B cell (primary cell): ENCODE data around the gene ABHD2. TPM values are rescaled to one million over a fixed set of nuclear protein-coding genes. Genes with fewer than 3 reads are reported as not detected.
A peak's percentile ranks its signal among the peaks of the same experiment; 100 is the strongest.

Experiments used
- ATAC-seq: fragments of 200-7000 bp; cut with Tn5 transposase; one replicate; pipeline ENCODE4 v1.10.0; 2021; ENCODE audit warnings: low read depth, mild to moderate bottlenecking, moderate number of reproducible peaks, moderate library complexity
- CTCF ChIA-PET: fragments of 350-600 bp; sonication (Branson Sonifier 250); formaldehyde crosslinking; loops from one replicate; lab custom pipeline; 2021; ENCODE audit warnings: antibody characterized with exemption, inconsistent platforms; lab: Charles Lee
- POLR2A ChIA-PET: fragments of 350-600 bp; sonication (Branson Sonifier 250); formaldehyde crosslinking; loops from one replicate; lab custom pipeline; 2021; ENCODE audit warnings: antibody characterized with exemption; lab: Charles Lee
- DNase-seq: peaks from one replicate; pipeline ENCODE4 v3.0.0; 2013
- H2AFZ ChIP-seq: 2 replicates; pipeline ENCODE4 v1.6.1; 2012; ENCODE audit warnings: mild to moderate bottlenecking, low read depth, low read length; ENCODE audit not compliant: insufficient read depth, poor library complexity, severe bottlenecking
- H3K27ac ChIP-seq, 2 donors: 1 replicate in 1 of 2; 2 replicates in 1 of 2; pipeline ENCODE4 v1.5.1; 2012 to 2013; ENCODE audit warnings: low read length in 2 of 2, mild to moderate bottlenecking in 2 of 2, moderate library complexity in 1 of 2
- H3K27me3 ChIP-seq, 4 experiments: fragments of 200-600 bp in 1 of 4; sonication (generic) in 1 of 4; replicated peaks in 1 of 4; 1 replicate in 2 of 4; 2 replicates in 2 of 4; pipeline versions ENCODE4 v1.6.1 to v1.7.0; 2013 to 2016; ENCODE audit warnings: low read length in 3 of 4, mild to moderate bottlenecking in 2 of 4, mixed read lengths in 1 of 4, moderate library complexity in 1 of 4; ENCODE audit not compliant: insufficient read depth in 4 of 4, control insufficient read depth in 3 of 4; ENCODE audit errors: control extremely low read depth in 1 of 4
- H3K36me3 ChIP-seq, 2 experiments: replicated peaks in 1 of 2; 1 replicate in 1 of 2; 2 replicates in 1 of 2; pipeline versions ENCODE4 v1.6.1 to v1.7.1; 2013; ENCODE audit warnings: low read length in 1 of 2; ENCODE audit not compliant: insufficient read depth in 2 of 2, control insufficient read depth in 1 of 2; ENCODE audit errors: control extremely low read depth in 1 of 2, extremely low read depth in 1 of 2
- H3K4me1 ChIP-seq, 2 donors: fragments of 200-600 bp in 1 of 2; sonication (generic) in 1 of 2; 1 replicate in 1 of 2; 2 replicates in 1 of 2; pipeline versions ENCODE4 v1.5.1 to v1.6.1; 2013 to 2017; ENCODE audit warnings: low read length in 2 of 2; ENCODE audit not compliant: control insufficient read depth in 2 of 2, insufficient read depth in 2 of 2
- H3K4me2 ChIP-seq: replicated peaks from 2 replicates; pipeline ENCODE3; 2012; ENCODE audit warnings: mild to moderate bottlenecking, low read depth, low read length; ENCODE audit not compliant: poor library complexity, severe bottlenecking
- H3K4me3 ChIP-seq, 5 experiments: fragments of 200-600 bp in 1 of 5; sonication (generic) in 1 of 5; 1 replicate in 3 of 5; 2 replicates in 2 of 5; pipeline versions ENCODE4 v1.5.1 to v1.7.0; 2011 to 2016; ENCODE audit warnings: low read length in 4 of 5, mild to moderate bottlenecking in 4 of 5, low read depth in 2 of 5, control low read depth in 1 of 5, moderate library complexity in 1 of 5; ENCODE audit not compliant: insufficient read depth in 1 of 5; ENCODE audit errors: control extremely low read depth in 1 of 5, extremely low read depth in 1 of 5
- H3K79me2 ChIP-seq: fragments of 200-600 bp; sonication (generic); one replicate; pipeline ENCODE4 v1.6.0; 2016; ENCODE audit warnings: low read length; ENCODE audit not compliant: control insufficient read depth, insufficient read depth
- H3K9ac ChIP-seq: fragments of 200-600 bp; sonication (generic); 2 replicates; pipeline ENCODE4 v1.6.1; 2017; ENCODE audit warnings: mild to moderate bottlenecking, low read length, moderate library complexity
- H3K9me3 ChIP-seq, 3 donors: one replicate each; pipeline versions ENCODE4 v1.6.1 to v1.7.1; 2013; ENCODE audit warnings: low read length in 2 of 3; ENCODE audit not compliant: control insufficient read depth in 2 of 3, insufficient read depth in 1 of 3; ENCODE audit errors: control extremely low read depth in 1 of 3
- H4K20me1 ChIP-seq: 2 replicates; pipeline ENCODE4 v1.6.0; 2012; ENCODE audit warnings: mild to moderate bottlenecking, low read length; ENCODE audit not compliant: insufficient read depth, control insufficient read depth, poor library complexity, severe bottlenecking
- H3K27ac Mint-ChIP-seq: one replicate; pipeline ENCODE4 v1.8.0; 2021; ENCODE audit warnings: mixed read lengths
- H3K27me3 Mint-ChIP-seq: one replicate; pipeline ENCODE4 v1.8.0; 2021; ENCODE audit warnings: mixed read lengths
- H3K4me1 Mint-ChIP-seq: one replicate; pipeline ENCODE4 v1.8.0; 2021; ENCODE audit warnings: mixed read lengths
- H3K4me3 Mint-ChIP-seq: one replicate; pipeline ENCODE4 v1.8.0; 2021; ENCODE audit warnings: mixed read lengths
- H3K9me3 Mint-ChIP-seq: one replicate; pipeline ENCODE4 v1.8.0; 2022; ENCODE audit warnings: mixed read lengths; ENCODE audit not compliant: insufficient read depth
- CTCF ChIP-seq: fragments of 200-600 bp; IDR thresholded peaks from one replicate; pipeline ENCODE4 v1.8.0; 2022; ENCODE audit warnings: antibody characterized with exemption, mild to moderate bottlenecking
- EZH2 ChIP-seq: IDR thresholded peaks from 2 replicates; pipeline ENCODE4 v1.6.1; 2012; ENCODE audit warnings: borderline replicate concordance, low read depth, mild to moderate bottlenecking, moderate library complexity, low read length; ENCODE audit not compliant: insufficient read depth, poor library complexity, severe bottlenecking
- WGBS: methylation state at CpG from one replicate; pipeline ENCODE4 v1.1.5; 2013; ENCODE audit warnings: missing lambda C conversion rate; ENCODE audit not compliant: insufficient coverage; 5-methylcytosine and 5-hydroxymethylcytosine counted together
- intact Hi-C: fragments of 100-400 bp; cut with micrococcal nuclease; formaldehyde crosslinking; loops from one replicate; pipeline ENCODE4 v1.10.0; 2022
- polyA plus RNA-seq: library from polyadenylated mRNA; depleted of rRNA; stranded (reverse); fragments of >200 nt; gene quantifications from 2 replicates; pipeline ENCODE4 v1.2.3, GENCODE V29; 2012
- total RNA-seq, 2 donors: library from RNA; stranded (reverse); fragments of 120-200 nt in 1 of 2; gene quantifications; 1 replicate in 1 of 2; 2 replicates in 1 of 2; pipeline versions ENCODE4 v1.2.3 to v1.2.4, GENCODE V29; 2013 to 2022

The ABHD2 gene
- total and polyA plus RNA-seq, 2 donors (not counting 1 experiment from before 2014, with no cell fraction given), result 7.1 to 45.8 TPM

DNA sequence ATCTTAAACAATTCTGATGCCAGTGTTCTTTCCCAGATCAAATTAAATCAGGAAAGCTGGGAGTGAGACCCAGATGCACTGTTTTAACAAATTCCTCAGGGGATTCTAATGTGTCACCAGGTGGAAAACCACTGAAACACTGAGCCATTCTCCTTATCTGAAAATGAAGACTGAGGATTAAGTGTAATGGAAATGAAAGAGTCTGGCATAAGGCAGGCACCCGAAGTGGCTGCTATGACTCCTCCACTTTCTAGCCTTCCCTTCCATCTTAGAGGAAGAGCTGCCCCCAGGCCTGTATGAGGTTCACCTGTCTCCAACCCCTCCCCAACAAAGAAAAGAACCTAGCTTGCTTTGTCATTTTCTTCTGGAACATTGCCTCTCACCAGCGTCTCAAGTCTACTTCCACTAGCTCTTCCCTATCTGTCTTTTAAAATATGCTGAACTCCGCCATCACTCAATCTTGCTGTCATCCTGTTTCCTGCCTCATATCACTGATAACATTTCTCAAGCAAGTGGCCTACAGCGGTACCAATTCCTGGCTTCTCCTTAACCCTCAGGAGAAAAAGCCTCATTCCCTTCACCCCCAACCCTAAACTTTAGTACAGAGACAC lies 13.7 kb upstream of the ABHD2 start:
- TF ChIP-seq CTCF (no peak), EZH2 (no peak)
- Histone ChIP-seq H3K27me3 (peaks cover 0 to 7% (median 1%) of the 10 kb centered on the region in 4 experiments), H3K27ac (no peak overlapping the region), H3K9me3 (no peaks in the 10 kb centered on the region), H3K36me3 (no peaks in the 10 kb centered on the region), H3K4me3 (no peak overlapping the region), H3K79me2 (no peaks in the 10 kb centered on the region), H3K9ac (no peak overlapping the region), H4K20me1 (no peaks in the 10 kb centered on the region), H3K4me2 (no peak overlapping the region), H2AFZ (peak overlapping the region; percentile 22), H3K4me1 (no peaks in the 10 kb centered on the region)
- 22% methylated on average over 4 of the region's 4 CpGs for WGBS
- DNase-seq (no peak), ATAC-seq (no peak)
- Mint-ChIP-seq H3K27ac (no peak overlapping the region), H3K4me3 (no peak overlapping the region), H3K27me3 (peaks cover 36% of the 10 kb centered on the region), H3K9me3 (no peaks in the 10 kb centered on the region), H3K4me1 (no peaks in the 10 kb centered on the region)
- intact Hi-C loops, result no loop called here
- ChIA-PET CTCF (interaction anchor here (1.6 kb wide), 1 partner anchor 17 kb away, joined by 6 read pairs; no protein-coding TSS in a partner anchor), POLR2A (no interaction called here)

GRCh38 chr15:89075101-89075640 lies 13.1 kb upstream of the ABHD2 start:
- no peak overlapping the region for H2AFZ ChIP-seq
- H3K4me3 ChIP-seq, result no peak overlapping the region
- peaks cover 0 to 7% (median 1%) of the 10 kb centered on the region in 4 experiments for H3K27me3 ChIP-seq
- H3K79me2 ChIP-seq, result no peaks in the 10 kb centered on the region
- H3K4me3 Mint-ChIP-seq, result no peak overlapping the region
- no peaks in the 10 kb centered on the region for H3K4me1 Mint-ChIP-seq
- POLR2A ChIA-PET, result no interaction called here
- no peak overlapping the region for H3K9ac ChIP-seq
- no peaks in the 10 kb centered on the region for H3K36me3 ChIP-seq
- intact Hi-C loops, result no loop called here
- ATAC-seq (no peak), DNase-seq (no peak)
- no peaks in the 10 kb centered on the region for H3K4me1 ChIP-seq
- peaks cover 37% of the 10 kb centered on the region for H3K27me3 Mint-ChIP-seq
- no peak overlapping the region for H3K27ac Mint-ChIP-seq
- no peaks in the 10 kb centered on the region for H4K20me1 ChIP-seq
- no peak overlapping the region for H3K4me2 ChIP-seq
- no peak overlapping the region for H3K27ac ChIP-seq
- no peaks in the 10 kb centered on the region for H3K9me3 ChIP-seq
- no peaks in the 10 kb centered on the region for H3K9me3 Mint-ChIP-seq
- 82% methylated on average over 4 of the region's 4 CpGs for WGBS
- CTCF ChIA-PET, result no interaction called here
- TF ChIP-seq EZH2 (no peak), CTCF (no peak)
